ENCODE data around the gene DCP1A. TPM values are rescaled to one million over a fixed set of nuclear protein-coding genes. Genes with fewer than 3 reads are reported as not detected.

Gene DCP1A
- total and polyA plus RNA-seq, 9 of the 15 experiments (the other 6 are each of a cell fraction or from before 2014, with no cell fraction given) = 6.6 to 33.7 (median 13.3) TPM

DNA sequence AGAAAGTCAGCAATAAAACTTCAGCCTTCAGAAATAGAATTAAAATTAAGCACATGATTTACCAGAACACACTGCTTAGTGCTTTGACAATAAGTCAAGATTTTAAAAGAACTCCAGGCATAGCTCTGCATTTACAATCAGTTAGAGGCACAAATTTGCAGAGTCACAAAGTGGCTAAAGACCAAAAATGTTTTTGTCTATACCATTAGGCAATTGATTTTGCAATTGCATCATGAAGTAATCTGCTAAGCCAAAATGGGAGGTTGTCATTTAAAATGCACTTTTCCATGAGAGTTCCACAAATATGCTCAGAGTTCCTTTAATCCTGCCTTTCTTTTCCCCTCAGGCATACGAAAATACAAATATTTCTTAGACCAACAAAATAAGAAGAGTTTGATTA lies 10.1 kb upstream of the DCP1A start (continued):
- TF ChIP-seq, protein P1, sequence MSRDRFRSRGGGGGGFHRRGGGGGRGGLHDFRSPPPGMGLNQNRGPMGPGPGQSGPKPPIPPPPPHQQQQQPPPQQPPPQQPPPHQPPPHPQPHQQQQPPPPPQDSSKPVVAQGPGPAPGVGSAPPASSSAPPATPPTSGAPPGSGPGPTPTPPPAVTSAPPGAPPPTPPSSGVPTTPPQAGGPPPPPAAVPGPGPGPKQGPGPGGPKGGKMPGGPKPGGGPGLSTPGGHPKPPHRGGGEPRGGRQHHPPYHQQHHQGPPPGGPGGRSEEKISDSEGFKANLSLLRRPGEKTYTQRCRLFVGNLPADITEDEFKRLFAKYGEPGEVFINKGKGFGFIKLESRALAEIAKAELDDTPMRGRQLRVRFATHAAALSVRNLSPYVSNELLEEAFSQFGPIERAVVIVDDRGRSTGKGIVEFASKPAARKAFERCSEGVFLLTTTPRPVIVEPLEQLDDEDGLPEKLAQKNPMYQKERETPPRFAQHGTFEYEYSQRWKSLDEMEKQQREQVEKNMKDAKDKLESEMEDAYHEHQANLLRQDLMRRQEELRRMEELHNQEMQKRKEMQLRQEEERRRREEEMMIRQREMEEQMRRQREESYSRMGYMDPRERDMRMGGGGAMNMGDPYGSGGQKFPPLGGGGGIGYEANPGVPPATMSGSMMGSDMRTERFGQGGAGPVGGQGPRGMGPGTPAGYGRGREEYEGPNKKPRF (IDR thresholded peaks at IDR 0.05; ENCODE audit: low read depth, low read length) = no peak
- TF ChIP-seq ZNF217 (CRISPR knock-in tag; IDR thresholded peaks at IDR 0.05) = no peak
- TF ChIP-seq MCM7 (IDR thresholded peaks at IDR 0.05) = no peak
- TF ChIP-seq ZNF41 (CRISPR knock-in tag; conservative IDR thresholded peaks at IDR 0.05) = no peak
- no peak for TF ChIP-seq ZNF146 (CRISPR knock-in tag; IDR thresholded peaks at IDR 0.05; ENCODE audit: unreplicated experiment)
- TF ChIP-seq MYC (IDR thresholded peaks at IDR 0.05; ENCODE audit: low read depth, low read length) = no peak
- TF ChIP-seq MYC (CRISPR knock-in tag; IDR thresholded peaks at IDR 0.05; ENCODE audit: borderline replicate concordance, low read depth) = no peak
- peak; percentile 48 for TF ChIP-seq C11orf30 (IDR thresholded peaks at IDR 0.05; ENCODE audit: low read depth)
- TF ChIP-seq, protein P2, sequence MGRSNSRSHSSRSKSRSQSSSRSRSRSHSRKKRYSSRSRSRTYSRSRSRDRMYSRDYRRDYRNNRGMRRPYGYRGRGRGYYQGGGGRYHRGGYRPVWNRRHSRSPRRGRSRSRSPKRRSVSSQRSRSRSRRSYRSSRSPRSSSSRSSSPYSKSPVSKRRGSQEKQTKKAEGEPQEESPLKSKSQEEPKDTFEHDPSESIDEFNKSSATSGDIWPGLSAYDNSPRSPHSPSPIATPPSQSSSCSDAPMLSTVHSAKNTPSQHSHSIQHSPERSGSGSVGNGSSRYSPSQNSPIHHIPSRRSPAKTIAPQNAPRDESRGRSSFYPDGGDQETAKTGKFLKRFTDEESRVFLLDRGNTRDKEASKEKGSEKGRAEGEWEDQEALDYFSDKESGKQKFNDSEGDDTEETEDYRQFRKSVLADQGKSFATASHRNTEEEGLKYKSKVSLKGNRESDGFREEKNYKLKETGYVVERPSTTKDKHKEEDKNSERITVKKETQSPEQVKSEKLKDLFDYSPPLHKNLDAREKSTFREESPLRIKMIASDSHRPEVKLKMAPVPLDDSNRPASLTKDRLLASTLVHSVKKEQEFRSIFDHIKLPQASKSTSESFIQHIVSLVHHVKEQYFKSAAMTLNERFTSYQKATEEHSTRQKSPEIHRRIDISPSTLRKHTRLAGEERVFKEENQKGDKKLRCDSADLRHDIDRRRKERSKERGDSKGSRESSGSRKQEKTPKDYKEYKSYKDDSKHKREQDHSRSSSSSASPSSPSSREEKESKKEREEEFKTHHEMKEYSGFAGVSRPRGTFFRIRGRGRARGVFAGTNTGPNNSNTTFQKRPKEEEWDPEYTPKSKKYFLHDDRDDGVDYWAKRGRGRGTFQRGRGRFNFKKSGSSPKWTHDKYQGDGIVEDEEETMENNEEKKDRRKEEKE (IDR thresholded peaks at IDR 0.05; ENCODE audit: borderline replicate concordance in 1 of 2, control insufficient read depth in 1 of 2, low read depth in 2 of 2, low read length in 1 of 2) = no peak
- TF ChIP-seq CEBPB (tag; IDR thresholded peaks at IDR 0.05) = peak; percentile 80
- no peak for TF ChIP-seq RBM14 (IDR thresholded peaks at IDR 0.05; ENCODE audit: borderline replicate concordance, insufficient read depth, low read depth, low read length)
- TF ChIP-seq TBP (optimal IDR thresholded peaks at IDR 0.05; ENCODE audit: low read depth, low read length) = no peak
- TF ChIP-seq, protein P3, sequence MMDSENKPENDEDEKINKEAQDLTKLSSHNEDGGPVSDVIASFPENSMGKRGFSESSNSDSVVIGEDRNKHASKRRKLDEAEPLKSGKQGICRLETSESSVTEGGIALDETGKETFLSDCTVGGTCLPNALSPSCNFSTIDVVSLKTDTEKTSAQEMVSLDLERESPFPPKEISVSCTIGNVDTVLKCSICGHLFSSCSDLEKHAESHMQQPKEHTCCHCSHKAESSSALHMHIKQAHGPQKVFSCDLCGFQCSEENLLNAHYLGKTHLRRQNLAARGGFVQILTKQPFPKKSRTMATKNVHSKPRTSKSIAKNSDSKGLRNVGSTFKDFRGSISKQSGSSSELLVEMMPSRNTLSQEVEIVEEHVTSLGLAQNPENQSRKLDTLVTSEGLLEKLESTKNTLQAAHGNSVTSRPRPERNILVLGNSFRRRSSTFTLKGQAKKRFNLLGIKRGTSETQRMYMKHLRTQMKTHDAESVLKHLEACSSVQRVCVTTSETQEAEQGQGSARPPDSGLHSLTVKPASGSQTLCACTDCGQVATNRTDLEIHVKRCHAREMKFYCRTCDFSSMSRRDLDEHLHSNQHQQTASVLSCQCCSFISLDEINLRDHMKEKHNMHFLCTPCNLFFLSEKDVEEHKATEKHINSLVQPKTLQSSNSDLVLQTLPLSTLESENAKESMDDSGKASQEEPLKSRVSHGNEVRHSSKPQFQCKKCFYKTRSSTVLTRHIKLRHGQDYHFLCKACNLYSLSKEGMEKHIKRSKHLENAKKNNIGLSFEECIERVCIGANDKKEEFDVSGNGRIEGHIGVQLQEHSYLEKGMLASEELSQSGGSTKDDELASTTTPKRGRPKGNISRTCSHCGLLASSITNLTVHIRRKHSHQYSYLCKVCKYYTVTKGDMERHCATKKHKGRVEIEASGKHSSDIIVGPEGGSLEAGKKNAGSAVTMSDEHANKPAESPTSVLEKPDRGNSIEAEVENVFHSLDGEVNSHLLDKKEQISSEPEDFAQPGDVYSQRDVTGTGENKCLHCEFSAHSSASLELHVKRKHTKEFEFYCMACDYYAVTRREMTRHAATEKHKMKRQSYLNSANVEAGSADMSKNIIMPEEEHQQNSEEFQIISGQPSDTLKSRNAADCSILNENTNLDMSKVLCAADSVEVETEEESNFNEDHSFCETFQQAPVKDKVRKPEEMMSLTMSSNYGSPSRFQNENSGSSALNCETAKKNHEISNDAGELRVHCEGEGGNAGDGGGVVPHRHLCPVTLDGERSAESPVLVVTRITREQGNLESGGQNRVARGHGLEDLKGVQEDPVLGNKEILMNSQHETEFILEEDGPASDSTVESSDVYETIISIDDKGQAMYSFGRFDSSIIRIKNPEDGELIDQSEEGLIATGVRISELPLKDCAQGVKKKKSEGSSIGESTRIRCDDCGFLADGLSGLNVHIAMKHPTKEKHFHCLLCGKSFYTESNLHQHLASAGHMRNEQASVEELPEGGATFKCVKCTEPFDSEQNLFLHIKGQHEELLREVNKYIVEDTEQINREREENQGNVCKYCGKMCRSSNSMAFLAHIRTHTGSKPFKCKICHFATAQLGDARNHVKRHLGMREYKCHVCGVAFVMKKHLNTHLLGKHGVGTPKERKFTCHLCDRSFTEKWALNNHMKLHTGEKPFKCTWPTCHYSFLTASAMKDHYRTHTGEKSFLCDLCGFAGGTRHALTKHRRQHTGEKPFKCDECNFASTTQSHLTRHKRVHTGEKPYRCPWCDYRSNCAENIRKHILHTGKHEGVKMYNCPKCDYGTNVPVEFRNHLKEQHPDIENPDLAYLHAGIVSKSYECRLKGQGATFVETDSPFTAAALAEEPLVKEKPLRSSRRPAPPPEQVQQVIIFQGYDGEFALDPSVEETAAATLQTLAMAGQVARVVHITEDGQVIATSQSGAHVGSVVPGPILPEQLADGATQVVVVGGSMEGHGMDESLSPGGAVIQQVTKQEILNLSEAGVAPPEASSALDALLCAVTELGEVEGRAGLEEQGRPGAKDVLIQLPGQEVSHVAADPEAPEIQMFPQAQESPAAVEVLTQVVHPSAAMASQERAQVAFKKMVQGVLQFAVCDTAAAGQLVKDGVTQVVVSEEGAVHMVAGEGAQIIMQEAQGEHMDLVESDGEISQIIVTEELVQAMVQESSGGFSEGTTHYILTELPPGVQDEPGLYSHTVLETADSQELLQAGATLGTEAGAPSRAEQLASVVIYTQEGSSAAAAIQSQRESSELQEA (IDR thresholded peaks at IDR 0.05; ENCODE audit: low read depth) = no peak
- TF ChIP-seq, protein P4, sequence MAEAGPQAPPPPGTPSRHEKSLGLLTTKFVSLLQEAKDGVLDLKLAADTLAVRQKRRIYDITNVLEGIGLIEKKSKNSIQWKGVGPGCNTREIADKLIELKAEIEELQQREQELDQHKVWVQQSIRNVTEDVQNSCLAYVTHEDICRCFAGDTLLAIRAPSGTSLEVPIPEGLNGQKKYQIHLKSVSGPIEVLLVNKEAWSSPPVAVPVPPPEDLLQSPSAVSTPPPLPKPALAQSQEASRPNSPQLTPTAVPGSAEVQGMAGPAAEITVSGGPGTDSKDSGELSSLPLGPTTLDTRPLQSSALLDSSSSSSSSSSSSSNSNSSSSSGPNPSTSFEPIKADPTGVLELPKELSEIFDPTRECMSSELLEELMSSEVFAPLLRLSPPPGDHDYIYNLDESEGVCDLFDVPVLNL (CRISPR knock-in tag; IDR thresholded peaks at IDR 0.05; ENCODE audit: low read depth) = no peak

Data from K562 (cell line).